Measurements from ENCODE around the gene ELSPBP1. TPM values are rescaled to one million over a fixed set of nuclear protein-coding genes. Genes with fewer than 3 reads are reported as not detected.

ELSPBP1 gene
- total RNA-seq, 2 donors from 2014 or later: not detected

GRCh38 chr19:47992070-47992469, 2.4 kb upstream of the ELSPBP1 start, which contains the start of gene BSPH1:
Gene BSPH1, minus strand, starts transcription at chr19:47992170. Its CDS starts 89 bp downstream, at chr19:47992081.
- Histone ChIP-seq H3K4me1 (replicated peaks) (no peaks in the 10 kb centered on the region), H3K9me3 (no peaks in the 10 kb centered on the region), H3K27me3 (replicated peaks; ENCODE audit: insufficient read depth) (no peaks in the 10 kb centered on the region), H3K27ac (no peak within 1 kb of the TSS), H3K36me3 (no peaks in the 10 kb centered on the region), H3K4me3 (no peak within 1 kb of the TSS)
- WGBS: 73% methylated on average over 2 of the region's 2 CpGs
- intact Hi-C loops (cut with DNase I): no loop called here
- no peak for TF ChIP-seq CTCF (IDR thresholded peaks at IDR 0.05)
- no peak for TF ChIP-seq POLR2A (IDR thresholded peaks at IDR 0.05)
- no peak for TF ChIP-seq POLR2AphosphoS5 (IDR thresholded peaks at IDR 0.05)
- no peak for DNase-seq (ENCODE audit: low spot score)

DNA sequence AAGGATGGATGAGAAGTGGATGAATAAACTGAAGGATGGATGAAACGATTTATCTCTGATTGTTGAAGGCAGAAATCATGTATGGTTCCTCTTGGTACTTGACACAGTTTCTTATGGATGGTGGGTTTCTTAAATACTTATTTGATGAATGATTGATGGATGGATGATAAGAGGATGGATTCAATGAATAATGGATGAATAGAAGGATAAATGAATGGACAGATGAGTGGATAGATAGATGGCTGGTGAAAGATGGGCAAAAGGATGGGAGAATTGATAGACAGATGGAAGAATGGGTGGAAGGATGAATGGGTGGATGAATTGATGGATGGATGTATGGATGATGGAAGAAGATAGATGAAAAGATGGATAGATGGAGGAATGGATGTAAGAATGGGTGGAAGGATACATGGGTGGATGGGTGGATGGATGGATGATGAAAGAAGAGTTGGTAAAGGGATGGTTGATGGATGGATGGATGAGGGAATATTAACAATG, 1.8 kb downstream of the ELSPBP1 start:
- TF ChIP-seq CTCF (IDR thresholded peaks at IDR 0.05) (no peak), POLR2A (IDR thresholded peaks at IDR 0.05) (no peak), POLR2AphosphoS5 (IDR thresholded peaks at IDR 0.05) (no peak)
- H3K27me3 ChIP-seq (replicated peaks; ENCODE audit: insufficient read depth): no peaks in the 10 kb centered on the region
- intact Hi-C loops (cut with DNase I): no loop called here
- no peak overlapping the region for H3K4me3 ChIP-seq
- H3K36me3 ChIP-seq: no peaks in the 10 kb centered on the region
- no peaks in the 10 kb centered on the region for H3K4me1 ChIP-seq (replicated peaks)
- no peak for DNase-seq (ENCODE audit: low spot score)
- WGBS: 84% methylated on average over 1 of the region's 1 CpG
- H3K9me3 ChIP-seq: no peaks in the 10 kb centered on the region
- no peak overlapping the region for H3K27ac ChIP-seq

GRCh38 chr19:47998800-47999199, 4.4 kb downstream of the ELSPBP1 start:
- no peaks in the 10 kb centered on the region for H3K27me3 ChIP-seq (replicated peaks; ENCODE audit: insufficient read depth)
- no peak overlapping the region for H3K4me3 ChIP-seq
- TF ChIP-seq CTCF (IDR thresholded peaks at IDR 0.05) (no peak), POLR2AphosphoS5 (IDR thresholded peaks at IDR 0.05) (no peak), POLR2A (IDR thresholded peaks at IDR 0.05) (no peak)
- H3K4me1 ChIP-seq (replicated peaks): no peaks in the 10 kb centered on the region
- WGBS: 91% methylated on average over 6 of the region's 6 CpGs
- no peaks in the 10 kb centered on the region for H3K9me3 ChIP-seq
- no peak overlapping the region for H3K27ac ChIP-seq
- no peaks in the 10 kb centered on the region for H3K36me3 ChIP-seq
- intact Hi-C loops (cut with DNase I): no loop called here
- no peak for DNase-seq (ENCODE audit: low spot score)

GRCh38 chr19:48000846-48001245, 6.4 kb downstream of the ELSPBP1 start:
- no peak overlapping the region for H3K4me3 ChIP-seq
- no peaks in the 10 kb centered on the region for H3K36me3 ChIP-seq
- H3K27ac ChIP-seq: no peak overlapping the region
- TF ChIP-seq CTCF (IDR thresholded peaks at IDR 0.05) (no peak), POLR2A (IDR thresholded peaks at IDR 0.05) (no peak), POLR2AphosphoS5 (IDR thresholded peaks at IDR 0.05) (no peak)
- no peaks in the 10 kb centered on the region for H3K4me1 ChIP-seq (replicated peaks)
- no peak for DNase-seq (ENCODE audit: low spot score)
- H3K9me3 ChIP-seq: no peaks in the 10 kb centered on the region
- intact Hi-C loops (cut with DNase I): no loop called here
- H3K27me3 ChIP-seq (replicated peaks; ENCODE audit: insufficient read depth): no peaks in the 10 kb centered on the region
- WGBS: 86% methylated on average over 6 of the region's 6 CpGs

DNA sequence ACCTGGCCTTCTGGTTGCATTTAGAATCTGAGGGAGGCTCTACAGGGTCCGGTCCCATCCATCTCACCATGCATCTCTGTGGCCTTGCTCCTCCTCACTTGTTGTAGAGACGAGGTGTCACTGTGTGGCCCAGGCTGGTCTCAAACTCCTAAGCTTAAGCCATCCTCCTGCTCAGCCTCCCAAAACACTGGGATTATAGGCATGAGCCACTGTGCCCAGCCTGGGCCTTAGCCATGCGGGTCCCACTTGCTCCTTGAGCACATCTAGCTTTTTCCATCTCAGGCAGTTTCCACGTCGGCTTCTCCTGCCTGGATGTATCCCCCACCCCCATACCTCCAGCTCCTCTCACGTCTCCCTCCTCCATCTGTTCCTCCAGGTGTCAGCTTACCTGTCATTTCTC, 9.8 kb downstream of the ELSPBP1 start:
- H3K27me3 ChIP-seq (replicated peaks; ENCODE audit: insufficient read depth): no peaks in the 10 kb centered on the region
- TF ChIP-seq POLR2A (IDR thresholded peaks at IDR 0.05) (no peak), CTCF (IDR thresholded peaks at IDR 0.05) (no peak), POLR2AphosphoS5 (IDR thresholded peaks at IDR 0.05) (no peak)
- DNase-seq (ENCODE audit: low spot score): no peak
- no peaks in the 10 kb centered on the region for H3K36me3 ChIP-seq
- intact Hi-C loops (cut with DNase I): no loop called here
- WGBS: 63% methylated on average over 6 of the region's 6 CpGs
- no peak overlapping the region for H3K27ac ChIP-seq
- no peaks in the 10 kb centered on the region for H3K4me1 ChIP-seq (replicated peaks)
- no peak overlapping the region for H3K4me3 ChIP-seq
- no peaks in the 10 kb centered on the region for H3K9me3 ChIP-seq
